Urothelium cell line (cell line): Measurements from ENCODE around the gene TRNAU1AP.
"Not testable (repeated sequence)": the region's sequence is repeated elsewhere in the genome, so short reads cannot be mapped to it uniquely, and the experiment has no call there.

Source experiments
- DNase-seq: peaks from one replicate; pipeline ENCODE4 v3.0.0; 2011; ENCODE audit warnings: low spot score, mixed read lengths
- FAIRE-seq: peaks from 2 replicates; lab custom pipeline; 2011; peaks lifted over from hg19 to GRCh38; lab: Jason Lieb, UNC

Gene TRNAU1AP

GRCh38 chr1:28521502-28522164 lies 31.3 kb upstream of the TRNAU1AP start:
- DNase-seq (no peak), FAIRE-seq (no peak)

DNA sequence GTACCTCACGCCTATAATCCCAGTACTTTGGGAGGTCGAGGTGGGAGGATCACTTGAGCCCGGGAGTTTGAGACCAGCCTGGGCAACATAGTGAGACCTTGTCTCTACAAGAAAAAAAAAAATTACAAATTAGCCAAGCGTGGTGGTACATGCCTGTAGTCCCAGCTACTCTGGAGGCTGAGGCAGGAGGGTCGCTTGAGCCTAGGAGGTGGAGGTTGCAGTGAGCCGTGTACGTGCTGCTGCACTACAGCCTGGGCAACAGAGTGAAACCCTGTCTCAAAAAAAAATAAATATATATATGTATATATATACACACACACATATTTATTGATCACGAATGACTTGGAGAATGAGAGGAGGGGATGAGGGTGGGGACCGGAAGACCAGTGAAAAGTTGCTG lies 30.3 kb upstream of the TRNAU1AP start:
- DNase-seq, result not testable (repeated sequence)

GRCh38 chr1:28525002-28525642 lies 27.8 kb upstream of the TRNAU1AP start:
- DNase-seq, FAIRE-seq: not testable (repeated sequence)

More for the DNA sequence above, 30.3 kb upstream of the TRNAU1AP start:
- not testable (repeated sequence) for FAIRE-seq

DNA sequence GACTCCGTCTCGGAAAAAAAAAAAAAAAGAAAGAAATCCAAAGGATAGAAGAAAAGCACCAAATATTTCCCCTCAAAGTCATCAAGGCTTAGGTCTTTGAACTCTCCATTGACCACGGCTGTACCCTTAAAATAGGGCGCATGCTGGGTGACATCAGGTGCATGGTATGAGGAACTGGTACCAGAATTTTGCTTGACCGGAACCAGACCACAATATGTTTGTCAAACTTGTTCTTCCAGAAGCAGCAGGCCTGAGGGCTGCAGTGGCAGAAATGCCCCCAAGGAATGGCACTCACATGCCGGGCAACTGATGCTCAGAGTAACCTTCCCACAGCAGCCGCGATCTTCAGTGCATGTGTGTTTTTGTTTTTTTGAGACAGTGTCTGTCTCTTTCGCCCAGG lies 26.0 kb upstream of the TRNAU1AP start:
- FAIRE-seq, result no peak
- no peak for DNase-seq

DNA sequence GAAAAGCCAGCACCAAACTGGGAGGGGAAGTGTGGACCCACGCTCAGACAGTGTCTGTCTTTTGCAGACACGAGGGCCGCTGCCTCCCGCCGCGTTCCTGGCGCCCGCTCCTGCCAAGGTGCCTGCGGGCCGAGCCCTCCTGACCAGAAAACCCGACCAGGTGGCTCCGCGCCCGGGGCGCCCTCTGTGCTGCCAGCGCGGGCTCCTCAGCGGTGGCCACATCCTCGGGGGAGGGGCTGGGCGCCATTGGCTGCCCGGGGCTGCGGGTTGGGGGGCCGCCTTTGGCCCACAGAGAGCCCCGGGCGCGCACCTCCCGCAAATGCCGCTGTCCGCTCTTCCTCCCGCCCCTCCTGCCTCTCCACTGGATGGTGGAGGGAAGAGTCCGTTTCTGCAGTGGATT lies 22.4 kb upstream of the TRNAU1AP start:
- DNase-seq (no peak), FAIRE-seq (no peak)

DNA sequence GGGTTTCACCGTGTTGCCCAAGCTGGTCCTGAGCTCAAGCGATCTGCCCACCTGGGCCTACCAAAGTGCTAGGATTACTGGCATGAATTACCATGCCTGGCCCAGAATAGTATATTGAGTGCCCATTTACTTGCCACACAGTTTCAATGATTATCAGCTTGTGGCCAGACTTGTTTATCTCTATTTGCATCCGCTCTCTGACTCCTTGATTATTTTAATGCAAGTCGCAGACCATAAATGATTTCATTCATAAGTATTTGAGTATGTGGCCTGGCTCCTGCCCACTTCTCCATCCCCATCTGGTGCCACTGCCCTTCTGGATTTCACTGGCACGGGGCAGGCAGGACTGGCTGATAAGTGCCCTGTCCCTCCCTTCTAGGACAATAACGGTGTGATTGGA lies 18.2 kb upstream of the TRNAU1AP start:
- no peak for FAIRE-seq
- DNase-seq, result no peak

- FAIRE-seq (no peak), DNase-seq (no peak)
These were observed 17.7 kb upstream of the TRNAU1AP start for GRCh38 chr1:28535180-28535579.

DNA sequence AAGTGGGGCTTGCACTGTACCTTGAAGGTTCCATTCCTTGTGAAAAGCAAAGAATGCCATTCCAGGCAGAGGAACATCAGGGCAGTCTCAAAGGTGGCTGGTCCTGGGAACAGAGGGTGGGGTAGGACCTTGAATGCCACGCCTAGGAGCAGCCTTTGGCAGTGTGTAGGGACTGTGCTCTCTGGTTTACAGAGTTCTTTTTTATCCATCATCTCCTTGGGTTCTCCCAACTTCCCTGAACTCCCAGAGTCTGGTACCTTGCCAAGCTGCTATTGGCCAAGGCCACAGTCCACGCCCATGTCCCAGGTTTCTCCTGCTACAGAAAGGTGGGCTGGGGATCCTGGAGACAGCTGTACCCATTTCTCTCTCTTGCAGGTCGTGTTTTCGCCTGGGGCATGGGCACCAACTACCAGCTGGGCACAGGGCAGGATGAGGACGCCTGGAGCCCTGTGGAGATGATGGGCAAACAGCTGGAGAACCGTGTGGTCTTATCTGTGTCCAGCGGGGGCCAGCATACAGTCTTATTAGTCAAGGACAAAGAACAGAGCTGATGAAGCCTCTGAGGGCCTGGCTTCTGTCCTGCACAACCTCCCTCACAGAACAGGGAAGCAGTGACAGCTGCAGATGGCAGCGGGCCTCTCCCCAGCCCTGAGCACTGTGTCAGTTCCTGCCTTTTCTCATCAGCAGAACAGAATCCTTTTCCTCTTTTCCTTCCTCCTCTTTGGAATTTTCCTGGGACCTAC lies 15.3 kb upstream of the TRNAU1AP start:
- DNase-seq, result no peak
- no peak for FAIRE-seq

- FAIRE-seq, result no peak
- no peak for DNase-seq
These were observed 14.6 kb upstream of the TRNAU1AP start for GRCh38 chr1:28538286-28538685.

DNA sequence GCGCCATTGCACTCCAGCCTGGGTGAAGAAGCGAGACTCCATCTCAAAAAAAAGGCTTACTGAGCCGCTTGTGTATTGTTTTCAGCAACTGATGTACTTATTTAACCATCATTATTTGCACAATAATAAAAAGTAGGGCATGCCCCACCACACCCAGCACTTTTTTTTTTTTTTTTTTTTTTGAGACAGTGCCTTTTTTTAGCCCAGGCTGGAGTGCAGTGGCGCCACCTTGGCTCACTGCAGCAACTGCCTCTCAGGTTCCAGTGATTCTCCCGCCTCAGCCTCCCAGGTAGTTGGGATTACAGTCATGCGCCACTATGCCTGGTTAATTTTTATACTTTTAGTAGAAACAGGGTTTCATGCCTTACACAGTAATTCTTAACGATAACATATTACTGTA lies 12.2 kb upstream of the TRNAU1AP start:
- DNase-seq (no peak), FAIRE-seq (no peak)

DNA sequence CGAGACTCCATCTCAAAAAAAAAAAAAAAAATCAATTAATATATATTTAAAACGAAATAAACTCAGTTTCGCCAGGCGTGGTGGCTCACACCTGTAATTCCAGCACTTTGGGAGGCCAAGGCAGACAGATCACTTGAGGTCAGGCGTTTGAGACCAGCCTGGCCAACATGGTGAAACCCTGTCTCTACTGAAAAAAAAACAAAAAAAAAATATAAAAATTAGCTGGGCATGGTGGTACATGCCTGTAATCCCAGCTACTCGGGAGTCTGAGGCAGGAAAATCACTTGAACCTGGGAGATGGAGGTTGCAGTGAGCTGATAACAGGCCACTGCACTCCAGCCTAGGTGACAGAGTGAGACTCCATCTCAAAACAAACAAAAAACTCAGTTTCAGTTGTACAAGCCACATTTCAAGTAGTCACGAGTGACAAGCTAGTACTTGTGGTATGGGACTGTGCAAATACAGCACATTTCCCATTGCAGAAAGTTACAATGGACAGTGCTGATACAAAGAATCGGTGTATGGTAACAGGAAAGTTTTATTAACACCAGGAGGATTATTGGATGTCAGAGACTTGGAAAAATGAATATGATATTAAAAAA lies 11.4 kb upstream of the TRNAU1AP start:
- not testable (repeated sequence) for DNase-seq, FAIRE-seq

DNA sequence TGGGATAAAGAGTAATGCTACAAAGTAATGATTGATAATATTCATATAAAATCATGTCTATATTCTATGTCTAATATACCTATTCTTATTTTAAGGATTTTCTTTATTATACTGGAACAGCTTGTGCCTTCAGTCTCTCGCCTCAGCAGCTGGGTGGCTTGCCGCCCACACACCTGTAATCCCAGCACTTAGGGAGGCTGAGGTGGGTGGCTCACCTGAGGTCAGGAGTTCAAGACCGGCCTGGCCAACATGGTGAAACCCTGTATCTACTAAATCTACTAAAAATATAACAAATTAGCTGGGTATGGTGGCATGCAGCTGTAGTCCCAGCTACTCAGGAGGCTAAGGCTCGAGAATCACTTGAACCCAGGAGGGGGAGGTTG lies 7.6 kb upstream of the TRNAU1AP start:
- FAIRE-seq, result no peak
- DNase-seq, result no peak

- DNase-seq, result no peak
- no peak for FAIRE-seq
These were observed 4.6 kb upstream of the TRNAU1AP start for GRCh38 chr1:28548318-28548717.

DNA sequence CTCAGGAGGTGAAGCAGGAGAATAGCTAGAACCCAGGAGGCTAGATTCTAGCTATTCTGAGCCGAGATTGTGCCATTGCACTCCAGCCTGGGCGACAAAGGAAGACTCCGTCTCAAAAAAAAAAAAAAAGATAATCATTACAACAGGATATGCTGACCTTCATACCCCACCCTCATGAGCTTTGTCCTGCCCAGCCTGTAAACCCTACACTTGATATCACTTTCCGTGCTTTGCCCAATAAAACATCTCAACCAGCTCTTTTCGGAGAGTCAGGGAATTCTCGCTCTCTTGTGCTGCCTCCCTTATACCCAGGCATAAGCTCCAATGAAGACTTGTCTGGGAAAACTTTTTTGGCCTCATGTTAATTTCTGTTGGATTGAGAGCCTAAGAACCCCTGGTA lies 1.5 kb upstream of the TRNAU1AP start:
- DNase-seq, result no peak
- no peak for FAIRE-seq

- no peak for FAIRE-seq
These were observed 8.0 kb downstream of the TRNAU1AP start for GRCh38 chr1:28560886-28561285.

GRCh38 chr1:28564310-28564709 lies 11.4 kb downstream of the TRNAU1AP start:
- DNase-seq (no peak), FAIRE-seq (no peak)

More at GRCh38 chr1:28560886-28561285, 8.0 kb downstream of the TRNAU1AP start:
- DNase-seq, result no peak

- no peak for DNase-seq
- FAIRE-seq, result no peak
These were observed 12.2 kb downstream of the TRNAU1AP start for GRCh38 chr1:28565040-28565439.

DNA sequence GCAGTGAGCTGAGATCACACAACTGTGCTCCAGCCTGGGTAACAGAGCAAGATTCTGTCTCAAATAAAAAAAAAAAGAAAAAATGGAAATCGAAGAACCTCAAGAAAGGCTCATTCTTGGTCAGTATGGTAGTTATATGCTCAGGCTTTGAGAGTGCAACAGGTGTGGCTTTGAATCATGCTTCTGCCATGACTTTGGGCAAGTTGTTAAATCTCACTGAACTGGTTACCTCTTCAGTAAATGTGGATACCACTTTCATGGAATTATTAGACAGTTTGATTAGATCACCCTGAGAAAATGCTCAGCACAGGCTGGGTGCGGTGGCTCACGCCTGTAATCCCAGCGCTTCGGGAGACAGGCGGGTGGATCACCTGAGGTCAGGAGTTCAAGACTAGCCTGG lies 12.8 kb downstream of the TRNAU1AP start:
- no peak for FAIRE-seq
- no peak for DNase-seq

- FAIRE-seq (no peak), DNase-seq (no peak)
These were observed 14.0 kb downstream of the TRNAU1AP start for GRCh38 chr1:28566931-28567330.

GRCh38 chr1:28571911-28572310 lies 19.0 kb downstream of the TRNAU1AP start:
- DNase-seq (no peak), FAIRE-seq (no peak)

DNA sequence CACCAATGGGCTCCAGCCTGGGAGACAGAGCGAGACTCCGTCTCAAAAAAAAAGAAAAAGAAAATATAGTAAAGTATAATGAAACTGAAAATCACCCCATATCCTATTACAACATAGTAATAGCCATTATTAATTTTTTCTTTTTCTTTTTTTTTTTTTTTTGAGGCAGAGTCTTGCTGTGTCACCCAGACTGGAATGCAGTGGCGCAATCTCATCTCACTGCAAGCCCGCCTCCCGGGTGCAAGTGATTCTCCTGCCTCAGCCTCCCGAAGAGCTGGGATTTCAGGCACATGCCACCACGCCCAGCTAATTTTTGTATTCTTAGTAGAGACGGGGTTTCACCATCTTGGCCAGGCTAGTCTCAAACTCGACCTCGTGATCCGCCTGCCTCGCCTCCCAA lies 20.0 kb downstream of the TRNAU1AP start:
- FAIRE-seq, result not testable (repeated sequence)

More for the DNA sequence above, 20.0 kb downstream of the TRNAU1AP start:
- not testable (repeated sequence) for DNase-seq
